Measurements from ENCODE around the gene RUFY3.

- TF ChIP-seq CTCF (conservative IDR thresholded peaks at IDR 0.05): no peak
- TF ChIP-seq ZFX (IDR thresholded peaks at IDR 0.05): no peak
Measured at GRCh38 chr4:70725633-70726032, 3.9 kb downstream of the RUFY3 start.
